ENCODE data around the gene CDHR3. TPM values are rescaled to one million over a fixed set of nuclear protein-coding genes. Genes with fewer than 3 reads are reported as not detected.

The CDHR3 gene
- total and polyA plus RNA-seq, 9 of the 15 experiments (the other 6 are each of a cell fraction or from before 2014, with no cell fraction given), result 0.03 to 0.66 (median 0.24) TPM; not detected in 1

DNA sequence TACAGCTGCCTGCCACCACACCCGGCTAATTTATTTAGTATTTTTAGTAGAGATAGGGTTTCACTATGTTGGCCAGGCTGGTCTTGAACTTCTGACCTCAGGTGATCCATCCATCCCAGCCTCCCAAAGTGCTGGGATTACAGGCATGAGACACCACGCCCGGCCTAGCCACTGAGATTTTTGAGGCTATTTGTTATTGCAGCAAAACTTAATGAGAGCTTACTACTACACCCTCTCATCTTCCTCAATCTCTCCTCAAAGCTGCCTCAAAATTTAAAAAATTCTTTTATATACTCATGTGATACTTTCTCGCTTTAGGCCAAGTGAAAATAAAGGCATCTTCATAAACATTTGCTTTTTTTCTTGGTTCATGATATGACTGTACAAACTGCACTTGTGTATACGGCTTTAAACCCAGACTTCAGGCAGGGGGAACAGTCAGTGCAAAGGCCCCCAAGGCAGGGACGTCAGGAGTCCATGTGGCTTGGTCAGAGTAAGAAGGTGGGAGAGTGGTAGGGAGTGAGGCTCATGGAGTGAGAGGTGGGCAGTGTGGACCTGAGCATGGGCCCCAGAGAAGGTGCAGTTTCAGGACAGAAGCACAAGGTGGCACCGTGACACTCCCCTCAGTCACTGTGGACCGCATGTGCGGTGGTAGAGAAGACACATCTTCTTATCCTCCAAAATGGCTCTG is 93.6 kb downstream of the CDHR3 start (continued):
- TF ChIP-seq, protein P1, sequence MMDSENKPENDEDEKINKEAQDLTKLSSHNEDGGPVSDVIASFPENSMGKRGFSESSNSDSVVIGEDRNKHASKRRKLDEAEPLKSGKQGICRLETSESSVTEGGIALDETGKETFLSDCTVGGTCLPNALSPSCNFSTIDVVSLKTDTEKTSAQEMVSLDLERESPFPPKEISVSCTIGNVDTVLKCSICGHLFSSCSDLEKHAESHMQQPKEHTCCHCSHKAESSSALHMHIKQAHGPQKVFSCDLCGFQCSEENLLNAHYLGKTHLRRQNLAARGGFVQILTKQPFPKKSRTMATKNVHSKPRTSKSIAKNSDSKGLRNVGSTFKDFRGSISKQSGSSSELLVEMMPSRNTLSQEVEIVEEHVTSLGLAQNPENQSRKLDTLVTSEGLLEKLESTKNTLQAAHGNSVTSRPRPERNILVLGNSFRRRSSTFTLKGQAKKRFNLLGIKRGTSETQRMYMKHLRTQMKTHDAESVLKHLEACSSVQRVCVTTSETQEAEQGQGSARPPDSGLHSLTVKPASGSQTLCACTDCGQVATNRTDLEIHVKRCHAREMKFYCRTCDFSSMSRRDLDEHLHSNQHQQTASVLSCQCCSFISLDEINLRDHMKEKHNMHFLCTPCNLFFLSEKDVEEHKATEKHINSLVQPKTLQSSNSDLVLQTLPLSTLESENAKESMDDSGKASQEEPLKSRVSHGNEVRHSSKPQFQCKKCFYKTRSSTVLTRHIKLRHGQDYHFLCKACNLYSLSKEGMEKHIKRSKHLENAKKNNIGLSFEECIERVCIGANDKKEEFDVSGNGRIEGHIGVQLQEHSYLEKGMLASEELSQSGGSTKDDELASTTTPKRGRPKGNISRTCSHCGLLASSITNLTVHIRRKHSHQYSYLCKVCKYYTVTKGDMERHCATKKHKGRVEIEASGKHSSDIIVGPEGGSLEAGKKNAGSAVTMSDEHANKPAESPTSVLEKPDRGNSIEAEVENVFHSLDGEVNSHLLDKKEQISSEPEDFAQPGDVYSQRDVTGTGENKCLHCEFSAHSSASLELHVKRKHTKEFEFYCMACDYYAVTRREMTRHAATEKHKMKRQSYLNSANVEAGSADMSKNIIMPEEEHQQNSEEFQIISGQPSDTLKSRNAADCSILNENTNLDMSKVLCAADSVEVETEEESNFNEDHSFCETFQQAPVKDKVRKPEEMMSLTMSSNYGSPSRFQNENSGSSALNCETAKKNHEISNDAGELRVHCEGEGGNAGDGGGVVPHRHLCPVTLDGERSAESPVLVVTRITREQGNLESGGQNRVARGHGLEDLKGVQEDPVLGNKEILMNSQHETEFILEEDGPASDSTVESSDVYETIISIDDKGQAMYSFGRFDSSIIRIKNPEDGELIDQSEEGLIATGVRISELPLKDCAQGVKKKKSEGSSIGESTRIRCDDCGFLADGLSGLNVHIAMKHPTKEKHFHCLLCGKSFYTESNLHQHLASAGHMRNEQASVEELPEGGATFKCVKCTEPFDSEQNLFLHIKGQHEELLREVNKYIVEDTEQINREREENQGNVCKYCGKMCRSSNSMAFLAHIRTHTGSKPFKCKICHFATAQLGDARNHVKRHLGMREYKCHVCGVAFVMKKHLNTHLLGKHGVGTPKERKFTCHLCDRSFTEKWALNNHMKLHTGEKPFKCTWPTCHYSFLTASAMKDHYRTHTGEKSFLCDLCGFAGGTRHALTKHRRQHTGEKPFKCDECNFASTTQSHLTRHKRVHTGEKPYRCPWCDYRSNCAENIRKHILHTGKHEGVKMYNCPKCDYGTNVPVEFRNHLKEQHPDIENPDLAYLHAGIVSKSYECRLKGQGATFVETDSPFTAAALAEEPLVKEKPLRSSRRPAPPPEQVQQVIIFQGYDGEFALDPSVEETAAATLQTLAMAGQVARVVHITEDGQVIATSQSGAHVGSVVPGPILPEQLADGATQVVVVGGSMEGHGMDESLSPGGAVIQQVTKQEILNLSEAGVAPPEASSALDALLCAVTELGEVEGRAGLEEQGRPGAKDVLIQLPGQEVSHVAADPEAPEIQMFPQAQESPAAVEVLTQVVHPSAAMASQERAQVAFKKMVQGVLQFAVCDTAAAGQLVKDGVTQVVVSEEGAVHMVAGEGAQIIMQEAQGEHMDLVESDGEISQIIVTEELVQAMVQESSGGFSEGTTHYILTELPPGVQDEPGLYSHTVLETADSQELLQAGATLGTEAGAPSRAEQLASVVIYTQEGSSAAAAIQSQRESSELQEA (IDR thresholded peaks at IDR 0.05; ENCODE audit: low read depth), result no peak
- 0 out of 2 replicates have a peak, but pooled peaks have one; percentile 6 for TF ChIP-seq BMI1 (IDR thresholded peaks at IDR 0.05; ENCODE audit: low read length)
- TF ChIP-seq MYBL2 (IDR thresholded peaks at IDR 0.05; ENCODE audit: low read depth), result no peak
- TF ChIP-seq MYBL2 (CRISPR knock-in tag; IDR thresholded peaks at IDR 0.05; ENCODE audit: borderline replicate concordance), result no peak
- no peak for TF ChIP-seq SIX5 (IDR thresholded peaks at IDR 0.05; ENCODE audit: borderline replicate concordance in 1 of 2, insufficient read depth in 1 of 2, low read depth in 1 of 2, low read length in 2 of 2)
- no peak for TF ChIP-seq TEAD4 (IDR thresholded peaks at IDR 0.05; ENCODE audit: low read length)
- TF ChIP-seq TEAD4 (CRISPR knock-in tag; IDR thresholded peaks at IDR 0.05; ENCODE audit: borderline replicate concordance), result no peak
- peak; percentile 67 for TF ChIP-seq JUND (IDR thresholded peaks at IDR 0.05; ENCODE audit: borderline replicate concordance, low read depth, low read length)
- no peak; the same call in 2 of the 3 replicates for TF ChIP-seq JUND (tag; IDR thresholded peaks at IDR 0.05; ENCODE audit: borderline replicate concordance, low read depth, low read length)
- TF ChIP-seq ZNF780A (CRISPR knock-in tag; IDR thresholded peaks at IDR 0.05), result no peak
- TF ChIP-seq, protein P2, sequence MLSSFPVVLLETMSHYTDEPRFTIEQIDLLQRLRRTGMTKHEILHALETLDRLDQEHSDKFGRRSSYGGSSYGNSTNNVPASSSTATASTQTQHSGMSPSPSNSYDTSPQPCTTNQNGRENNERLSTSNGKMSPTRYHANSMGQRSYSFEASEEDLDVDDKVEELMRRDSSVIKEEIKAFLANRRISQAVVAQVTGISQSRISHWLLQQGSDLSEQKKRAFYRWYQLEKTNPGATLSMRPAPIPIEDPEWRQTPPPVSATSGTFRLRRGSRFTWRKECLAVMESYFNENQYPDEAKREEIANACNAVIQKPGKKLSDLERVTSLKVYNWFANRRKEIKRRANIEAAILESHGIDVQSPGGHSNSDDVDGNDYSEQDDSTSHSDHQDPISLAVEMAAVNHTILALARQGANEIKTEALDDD (IDR thresholded peaks at IDR 0.05), result no peak

Data from K562 (cell line).